Measurements from ENCODE around the gene SMPD4.
"Not testable (repeated sequence)": the region's sequence is repeated elsewhere in the genome, so short reads cannot be mapped to it uniquely, and the experiment has no call there.

GRCh38 chr2:130141645-130142370 lies 39.6 kb downstream of the SMPD4 start:
- not testable (repeated sequence) for TF ChIP-seq NCOA1 (CRISPR knock-in tag; IDR thresholded peaks at IDR 0.05); GMEB2 (CRISPR knock-in tag; IDR thresholded peaks at IDR 0.05; ENCODE audit: low read depth); USF2 (IDR thresholded peaks at IDR 0.05; ENCODE audit: low read depth, low read length); USF2 (CRISPR knock-in tag; IDR thresholded peaks at IDR 0.05; ENCODE audit: borderline replicate concordance); RERE (CRISPR knock-in tag; IDR thresholded peaks at IDR 0.05; ENCODE audit: low read depth); ZNF552 (CRISPR knock-in tag; IDR thresholded peaks at IDR 0.05; ENCODE audit: borderline replicate concordance); ESRRA (CRISPR knock-in tag; IDR thresholded peaks at IDR 0.05; ENCODE audit: low read depth); ZNF615 (CRISPR knock-in tag; IDR thresholded peaks at IDR 0.05; ENCODE audit: borderline replicate concordance); FOSL2 (CRISPR knock-in tag; IDR thresholded peaks at IDR 0.05); ZFP91 (CRISPR knock-in tag; IDR thresholded peaks at IDR 0.05; ENCODE audit: borderline replicate concordance); SRF (IDR thresholded peaks at IDR 0.05; ENCODE audit: low read depth, low read length); POLR2A (IDR thresholded peaks at IDR 0.05; ENCODE audit: insufficient read depth in 1 of 2, low read depth in 2 of 2, low read length in 2 of 2)

Data from HepG2 (cell line).